ENCODE results near the gene WDR49.

Gene WDR49

DNA sequence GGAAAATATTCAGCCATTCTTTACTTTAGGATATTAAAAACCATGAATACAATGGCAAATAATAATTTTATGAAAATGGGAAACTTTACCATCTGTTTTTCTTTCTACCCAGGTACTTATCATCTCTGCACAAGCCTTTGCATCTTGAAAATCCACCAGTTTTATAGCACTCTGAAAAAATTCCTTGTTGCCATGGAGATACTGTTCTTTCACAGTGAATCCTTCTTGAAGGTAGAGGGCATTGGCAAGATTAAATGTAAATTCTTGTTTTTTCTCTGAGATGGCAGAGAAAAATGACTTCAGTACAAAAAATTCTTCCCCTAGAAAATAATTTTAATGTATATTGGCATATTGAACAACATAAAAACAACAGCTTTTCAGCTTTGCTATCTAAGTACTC, 186.8 kb downstream of the WDR49 start:
- Histone ChIP-seq H3K27ac (ENCODE audit: low read depth, low read length) (no peak overlapping the region), H3F3A (ENCODE audit: insufficient read depth) (no peaks in the 10 kb centered on the region), H2AFZ (ENCODE audit: low read depth, low read length, severe bottlenecking) (no peak overlapping the region), H3K27me3 (ENCODE audit: low read length) (no peaks in the 10 kb centered on the region), H3K4me2 (ENCODE audit: low read depth, low read length, poor library complexity, severe bottlenecking) (no peak overlapping the region), H3K4me3 (ENCODE audit: insufficient read depth, low read length, poor library complexity, severe bottlenecking) (no peak overlapping the region), H3K9me2 (replicated peaks; ENCODE audit: insufficient read depth, low read length) (no peaks in the 10 kb centered on the region), H3K9me3 (ENCODE audit: insufficient read depth, low read length) (no peaks in the 10 kb centered on the region), H3K79me2 (ENCODE audit: insufficient read depth, low read length) (no peaks in the 10 kb centered on the region), H3K9ac (ENCODE audit: low read length) (no peak overlapping the region), H3K36me3 (ENCODE audit: low read length) (no peaks in the 10 kb centered on the region), H4K20me1 (ENCODE audit: low read depth, low read length) (no peaks in the 10 kb centered on the region)
- TF ChIP-seq EZH2phosphoT487 (conservative IDR thresholded peaks at IDR 0.05; ENCODE audit: low read length) = no peak
- TF ChIP-seq, protein P1, sequence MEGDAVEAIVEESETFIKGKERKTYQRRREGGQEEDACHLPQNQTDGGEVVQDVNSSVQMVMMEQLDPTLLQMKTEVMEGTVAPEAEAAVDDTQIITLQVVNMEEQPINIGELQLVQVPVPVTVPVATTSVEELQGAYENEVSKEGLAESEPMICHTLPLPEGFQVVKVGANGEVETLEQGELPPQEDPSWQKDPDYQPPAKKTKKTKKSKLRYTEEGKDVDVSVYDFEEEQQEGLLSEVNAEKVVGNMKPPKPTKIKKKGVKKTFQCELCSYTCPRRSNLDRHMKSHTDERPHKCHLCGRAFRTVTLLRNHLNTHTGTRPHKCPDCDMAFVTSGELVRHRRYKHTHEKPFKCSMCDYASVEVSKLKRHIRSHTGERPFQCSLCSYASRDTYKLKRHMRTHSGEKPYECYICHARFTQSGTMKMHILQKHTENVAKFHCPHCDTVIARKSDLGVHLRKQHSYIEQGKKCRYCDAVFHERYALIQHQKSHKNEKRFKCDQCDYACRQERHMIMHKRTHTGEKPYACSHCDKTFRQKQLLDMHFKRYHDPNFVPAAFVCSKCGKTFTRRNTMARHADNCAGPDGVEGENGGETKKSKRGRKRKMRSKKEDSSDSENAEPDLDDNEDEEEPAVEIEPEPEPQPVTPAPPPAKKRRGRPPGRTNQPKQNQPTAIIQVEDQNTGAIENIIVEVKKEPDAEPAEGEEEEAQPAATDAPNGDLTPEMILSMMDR (IDR thresholded peaks at IDR 0.05; ENCODE audit: insufficient read depth, low read length, poor library complexity, severe bottlenecking) = no peak

DNA sequence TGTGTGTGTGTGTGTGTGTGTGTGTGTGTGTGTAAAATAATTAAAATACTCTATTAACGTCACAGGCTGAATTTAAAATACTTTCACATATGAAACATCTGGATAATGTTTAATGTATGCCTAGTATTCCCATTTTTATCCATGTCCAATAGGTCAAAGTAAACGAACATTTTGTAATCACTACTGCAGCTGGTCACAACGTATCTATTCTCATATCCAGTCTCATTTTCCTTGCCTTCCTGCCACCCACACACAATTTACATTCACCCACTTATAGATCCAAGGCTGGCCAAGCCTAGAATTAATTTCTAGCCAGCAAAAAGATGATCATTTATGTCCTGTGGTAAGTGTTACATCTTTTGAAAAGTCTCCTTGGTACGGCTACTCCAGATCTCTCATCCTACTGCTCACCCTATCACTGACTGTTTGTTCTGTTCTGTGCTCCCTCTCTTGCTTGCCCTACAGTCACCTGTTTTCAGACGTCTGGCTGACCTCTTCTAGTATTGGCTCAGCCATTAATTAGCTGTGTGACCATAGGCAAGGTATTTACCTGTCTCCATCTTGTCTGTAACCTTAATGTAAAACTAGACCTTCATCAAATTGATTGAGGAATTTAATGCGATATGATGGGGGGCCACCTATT, 197.5 kb downstream of the WDR49 start:
- no peaks in the 10 kb centered on the region for H3K9me3 ChIP-seq (ENCODE audit: insufficient read depth, low read length)
- H3K9me2 ChIP-seq (replicated peaks; ENCODE audit: insufficient read depth, low read length) = no peaks in the 10 kb centered on the region
- no peaks in the 10 kb centered on the region for H3K27me3 ChIP-seq (ENCODE audit: low read length)
- H3K36me3 ChIP-seq (ENCODE audit: low read length) = no peaks in the 10 kb centered on the region
- H2AFZ ChIP-seq (ENCODE audit: low read depth, low read length, severe bottlenecking) = no peak overlapping the region
- no peak overlapping the region for H3K9ac ChIP-seq (ENCODE audit: low read length)
- no peak for TF ChIP-seq EZH2phosphoT487 (conservative IDR thresholded peaks at IDR 0.05; ENCODE audit: low read length)
- TF ChIP-seq, protein P1 (IDR thresholded peaks at IDR 0.05; ENCODE audit: insufficient read depth, low read length, poor library complexity, severe bottlenecking) = no peak
- H3K4me2 ChIP-seq (ENCODE audit: low read depth, low read length, poor library complexity, severe bottlenecking) = no peak overlapping the region
- no peaks in the 10 kb centered on the region for H3K79me2 ChIP-seq (ENCODE audit: insufficient read depth, low read length)
- H3K4me3 ChIP-seq (ENCODE audit: insufficient read depth, low read length, poor library complexity, severe bottlenecking) = no peak overlapping the region
- no peak overlapping the region for H3K27ac ChIP-seq (ENCODE audit: low read depth, low read length)
- no peaks in the 10 kb centered on the region for H4K20me1 ChIP-seq (ENCODE audit: low read depth, low read length)
- no peaks in the 10 kb centered on the region for H3F3A ChIP-seq (ENCODE audit: insufficient read depth)

DNA sequence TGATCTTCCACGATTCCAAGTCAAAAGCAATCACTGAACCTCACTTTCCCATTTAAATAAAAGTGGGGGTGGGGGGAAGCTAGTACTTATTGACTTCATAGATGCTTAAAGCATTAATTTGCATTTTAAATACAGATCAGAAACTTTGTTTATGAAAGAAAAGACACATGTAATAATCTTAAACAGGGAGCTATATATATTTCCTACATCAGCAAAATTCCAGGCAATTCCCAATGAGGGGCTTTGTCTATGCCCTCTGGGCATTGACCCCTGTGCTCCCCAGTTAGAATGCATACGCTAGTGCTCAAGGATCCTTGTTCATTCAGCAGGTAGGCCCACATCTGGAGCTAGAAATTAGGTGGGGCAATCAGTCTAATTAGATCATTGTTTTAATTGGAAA, 199.9 kb downstream of the WDR49 start:
- Histone ChIP-seq H3K4me2 (ENCODE audit: low read depth, low read length, poor library complexity, severe bottlenecking) (no peak overlapping the region), H3K9me3 (ENCODE audit: insufficient read depth, low read length) (no peaks in the 10 kb centered on the region), H3K9ac (ENCODE audit: low read length) (no peak overlapping the region), H3K4me3 (ENCODE audit: insufficient read depth, low read length, poor library complexity, severe bottlenecking) (no peak overlapping the region), H3K79me2 (ENCODE audit: insufficient read depth, low read length) (no peaks in the 10 kb centered on the region), H2AFZ (ENCODE audit: low read depth, low read length, severe bottlenecking) (no peak overlapping the region), H3K27ac (ENCODE audit: low read depth, low read length) (no peak overlapping the region), H3K9me2 (replicated peaks; ENCODE audit: insufficient read depth, low read length) (no peaks in the 10 kb centered on the region), H3F3A (ENCODE audit: insufficient read depth) (no peaks in the 10 kb centered on the region), H3K36me3 (ENCODE audit: low read length) (no peaks in the 10 kb centered on the region), H3K27me3 (ENCODE audit: low read length) (no peaks in the 10 kb centered on the region), H4K20me1 (ENCODE audit: low read depth, low read length) (no peaks in the 10 kb centered on the region)
- no peak for TF ChIP-seq EZH2phosphoT487 (conservative IDR thresholded peaks at IDR 0.05; ENCODE audit: low read length)
- TF ChIP-seq, protein P1 (IDR thresholded peaks at IDR 0.05; ENCODE audit: insufficient read depth, low read length, poor library complexity, severe bottlenecking) = no peak
